ENCODE results near the gene SV2A.

SV2A gene, protein sequence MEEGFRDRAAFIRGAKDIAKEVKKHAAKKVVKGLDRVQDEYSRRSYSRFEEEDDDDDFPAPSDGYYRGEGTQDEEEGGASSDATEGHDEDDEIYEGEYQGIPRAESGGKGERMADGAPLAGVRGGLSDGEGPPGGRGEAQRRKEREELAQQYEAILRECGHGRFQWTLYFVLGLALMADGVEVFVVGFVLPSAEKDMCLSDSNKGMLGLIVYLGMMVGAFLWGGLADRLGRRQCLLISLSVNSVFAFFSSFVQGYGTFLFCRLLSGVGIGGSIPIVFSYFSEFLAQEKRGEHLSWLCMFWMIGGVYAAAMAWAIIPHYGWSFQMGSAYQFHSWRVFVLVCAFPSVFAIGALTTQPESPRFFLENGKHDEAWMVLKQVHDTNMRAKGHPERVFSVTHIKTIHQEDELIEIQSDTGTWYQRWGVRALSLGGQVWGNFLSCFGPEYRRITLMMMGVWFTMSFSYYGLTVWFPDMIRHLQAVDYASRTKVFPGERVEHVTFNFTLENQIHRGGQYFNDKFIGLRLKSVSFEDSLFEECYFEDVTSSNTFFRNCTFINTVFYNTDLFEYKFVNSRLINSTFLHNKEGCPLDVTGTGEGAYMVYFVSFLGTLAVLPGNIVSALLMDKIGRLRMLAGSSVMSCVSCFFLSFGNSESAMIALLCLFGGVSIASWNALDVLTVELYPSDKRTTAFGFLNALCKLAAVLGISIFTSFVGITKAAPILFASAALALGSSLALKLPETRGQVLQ

DNA sequence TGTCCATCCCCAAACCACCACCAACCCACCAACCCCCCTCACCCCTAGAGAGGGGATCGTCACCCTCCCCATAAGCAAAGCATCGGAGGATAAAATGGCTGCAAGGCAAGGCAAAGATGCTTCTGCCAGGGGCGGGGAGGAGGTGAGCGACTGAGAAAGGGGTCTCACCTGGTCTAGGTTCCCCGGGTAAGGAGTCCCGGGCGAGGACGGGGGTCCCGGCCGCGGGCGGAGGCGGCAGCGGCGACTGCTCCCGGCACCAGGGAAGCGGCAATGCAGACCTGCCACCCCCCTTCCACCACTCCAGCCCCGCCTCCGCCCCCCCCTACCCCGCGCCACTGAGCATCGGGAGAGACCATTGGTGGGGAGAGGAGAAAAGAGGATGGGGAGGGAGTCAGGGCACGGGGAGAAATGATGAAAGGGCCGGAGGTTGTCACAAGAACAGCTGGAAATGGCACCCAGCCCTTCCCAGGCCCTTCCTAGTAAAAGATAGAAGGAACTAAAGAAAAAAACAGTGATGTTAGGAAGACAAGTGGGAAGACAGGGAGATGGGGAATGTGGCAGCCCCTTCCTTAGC, at the start of gene SV2A:
SV2A (minus strand) TSS at position 274 of the 574 bp plus-strand sequence. CDS start 4,004 bp downstream, outside the sequence.
- H3K4me3 ChIP-seq (ENCODE audit: low read length) = peak within 1 kb of the TSS; percentile 37
- DNase-seq (ENCODE audit: low read depth) = peak; percentile 25
- TF ChIP-seq CTCF (IDR thresholded peaks at IDR 0.05; ENCODE audit: insufficient read depth, low read depth, low read length, missing control alignments) = no peak

GRCh38 chr1:149967041-149967440, 49.4 kb upstream of the SV2A start:
- no peak for TF ChIP-seq CTCF (IDR thresholded peaks at IDR 0.05; ENCODE audit: insufficient read depth, low read depth, low read length, missing control alignments)
- no peak for DNase-seq (ENCODE audit: low read depth)
- no peak overlapping the region for H3K4me3 ChIP-seq (ENCODE audit: low read length)

- DNase-seq (ENCODE audit: low read depth) = no peak
- no peak for TF ChIP-seq CTCF (IDR thresholded peaks at IDR 0.05; ENCODE audit: insufficient read depth, low read depth, low read length, missing control alignments)
- H3K4me3 ChIP-seq (ENCODE audit: low read length) = no peak overlapping the region
Measured at GRCh38 chr1:149966405-149966804, 48.8 kb upstream of the SV2A start.

- H3K4me3 ChIP-seq (ENCODE audit: low read length) = no peak overlapping the region
- peak; percentile 55 for DNase-seq (ENCODE audit: low read depth)
- no peak for TF ChIP-seq CTCF (IDR thresholded peaks at IDR 0.05; ENCODE audit: insufficient read depth, low read depth, low read length, missing control alignments)
Measured at GRCh38 chr1:149965440-149965839, 47.8 kb upstream of the SV2A start.

GRCh38 chr1:149963358-149963757, 45.7 kb upstream of the SV2A start:
- H3K4me3 ChIP-seq (ENCODE audit: low read length) = no peak overlapping the region
- peak; percentile 61 for DNase-seq (ENCODE audit: low read depth)
- TF ChIP-seq CTCF (IDR thresholded peaks at IDR 0.05; ENCODE audit: insufficient read depth, low read depth, low read length, missing control alignments) = no peak

DNA sequence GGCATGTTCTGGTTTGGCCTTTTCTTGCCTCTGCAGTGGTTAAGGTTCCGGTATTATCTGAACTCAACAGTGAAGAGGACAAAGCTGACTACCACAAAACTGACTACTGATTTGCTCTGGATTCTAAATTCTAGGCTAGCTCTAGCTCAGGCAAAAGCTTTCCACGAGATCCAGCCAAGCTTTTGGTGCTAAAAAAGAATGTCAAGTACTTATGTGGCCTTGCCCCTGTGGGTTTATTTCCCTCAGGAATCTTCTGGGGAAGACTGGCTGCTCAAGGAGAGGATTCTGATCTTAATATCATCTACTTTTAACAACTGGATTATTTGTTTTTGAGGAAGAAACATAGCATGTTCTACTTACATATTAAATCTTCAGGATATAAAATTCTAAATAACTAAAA, 45.1 kb upstream of the SV2A start:
- DNase-seq (ENCODE audit: low read depth) = no peak
- no peak overlapping the region for H3K4me3 ChIP-seq (ENCODE audit: low read length)
- TF ChIP-seq CTCF (IDR thresholded peaks at IDR 0.05; ENCODE audit: insufficient read depth, low read depth, low read length, missing control alignments) = no peak
